ENCODE results near the gene LMX1B.

DNA sequence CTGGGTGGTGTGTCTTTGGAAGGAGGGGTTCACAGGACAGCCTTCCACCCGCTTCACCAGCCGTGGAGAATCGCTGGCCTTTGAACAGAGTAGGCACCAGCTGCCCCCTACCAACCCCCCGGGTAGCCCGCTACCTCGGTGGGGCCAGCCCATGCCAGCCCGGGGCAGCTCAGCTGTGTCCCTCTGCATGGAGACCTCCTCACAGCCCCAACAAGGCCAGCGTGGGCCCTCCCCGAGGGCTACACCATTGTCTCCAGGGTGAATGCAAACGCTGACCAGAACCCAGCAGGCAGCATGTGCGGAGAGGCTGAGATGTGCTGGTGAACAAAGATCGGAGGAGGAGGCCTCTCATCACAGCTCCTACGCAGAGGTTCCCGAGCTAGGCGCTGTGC, 51.9 kb downstream of the LMX1B start:
- TF ChIP-seq, protein P1, sequence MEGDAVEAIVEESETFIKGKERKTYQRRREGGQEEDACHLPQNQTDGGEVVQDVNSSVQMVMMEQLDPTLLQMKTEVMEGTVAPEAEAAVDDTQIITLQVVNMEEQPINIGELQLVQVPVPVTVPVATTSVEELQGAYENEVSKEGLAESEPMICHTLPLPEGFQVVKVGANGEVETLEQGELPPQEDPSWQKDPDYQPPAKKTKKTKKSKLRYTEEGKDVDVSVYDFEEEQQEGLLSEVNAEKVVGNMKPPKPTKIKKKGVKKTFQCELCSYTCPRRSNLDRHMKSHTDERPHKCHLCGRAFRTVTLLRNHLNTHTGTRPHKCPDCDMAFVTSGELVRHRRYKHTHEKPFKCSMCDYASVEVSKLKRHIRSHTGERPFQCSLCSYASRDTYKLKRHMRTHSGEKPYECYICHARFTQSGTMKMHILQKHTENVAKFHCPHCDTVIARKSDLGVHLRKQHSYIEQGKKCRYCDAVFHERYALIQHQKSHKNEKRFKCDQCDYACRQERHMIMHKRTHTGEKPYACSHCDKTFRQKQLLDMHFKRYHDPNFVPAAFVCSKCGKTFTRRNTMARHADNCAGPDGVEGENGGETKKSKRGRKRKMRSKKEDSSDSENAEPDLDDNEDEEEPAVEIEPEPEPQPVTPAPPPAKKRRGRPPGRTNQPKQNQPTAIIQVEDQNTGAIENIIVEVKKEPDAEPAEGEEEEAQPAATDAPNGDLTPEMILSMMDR (IDR thresholded peaks at IDR 0.05), result no peak
- no peak for TF ChIP-seq POLR2A (IDR thresholded peaks at IDR 0.05)

All from lower leg skin (tissue), 3 donors.